Measurements from ENCODE around the gene ANKRD22. TPM values are rescaled to one million over a fixed set of nuclear protein-coding genes. Genes with fewer than 3 reads are reported as not detected.

The ANKRD22 gene
- total and polyA plus RNA-seq, 2 of the 8 experiments (the other 6 are each of a cell fraction or from before 2014, with no cell fraction given) = 0.68 TPM; not detected in 1

GRCh38 chr10:88875081-88875480 is 23.4 kb upstream of the ANKRD22 start (continued):
- TF ChIP-seq CHD7 (IDR thresholded peaks at IDR 0.05; ENCODE audit: insufficient replicate concordance, low read length) (no peak), SUZ12 (IDR thresholded peaks at IDR 0.05; ENCODE audit: low read length) (no peak), SIN3A (conservative IDR thresholded peaks at IDR 0.05 in 1 of 2, IDR thresholded peaks at IDR 0.05 in 1 of 2; ENCODE audit: low read depth in 1 of 2, low read length in 2 of 2) (no peak), BCL11A (IDR thresholded peaks at IDR 0.05; ENCODE audit: low read depth in 2 of 2, low read length in 2 of 2) (no peak), USF2 (IDR thresholded peaks at IDR 0.05; ENCODE audit: low read length) (no peak), SIRT6 (IDR thresholded peaks at IDR 0.05; ENCODE audit: low read length) (no peak), ZNF274 (IDR thresholded peaks at IDR 0.05; ENCODE audit: borderline replicate concordance, extremely low read depth, low read length) (no peak)
